NCI-H69 (cell line): ENCODE results near the gene MEAF6.
A peak's percentile ranks its signal among the peaks of the same experiment; 100 is the strongest.

Source experiments
- DNase-seq: peaks from one replicate; lab custom pipeline; 2025; lab: John Stamatoyannopoulos, UW

The MEAF6 gene

DNA sequence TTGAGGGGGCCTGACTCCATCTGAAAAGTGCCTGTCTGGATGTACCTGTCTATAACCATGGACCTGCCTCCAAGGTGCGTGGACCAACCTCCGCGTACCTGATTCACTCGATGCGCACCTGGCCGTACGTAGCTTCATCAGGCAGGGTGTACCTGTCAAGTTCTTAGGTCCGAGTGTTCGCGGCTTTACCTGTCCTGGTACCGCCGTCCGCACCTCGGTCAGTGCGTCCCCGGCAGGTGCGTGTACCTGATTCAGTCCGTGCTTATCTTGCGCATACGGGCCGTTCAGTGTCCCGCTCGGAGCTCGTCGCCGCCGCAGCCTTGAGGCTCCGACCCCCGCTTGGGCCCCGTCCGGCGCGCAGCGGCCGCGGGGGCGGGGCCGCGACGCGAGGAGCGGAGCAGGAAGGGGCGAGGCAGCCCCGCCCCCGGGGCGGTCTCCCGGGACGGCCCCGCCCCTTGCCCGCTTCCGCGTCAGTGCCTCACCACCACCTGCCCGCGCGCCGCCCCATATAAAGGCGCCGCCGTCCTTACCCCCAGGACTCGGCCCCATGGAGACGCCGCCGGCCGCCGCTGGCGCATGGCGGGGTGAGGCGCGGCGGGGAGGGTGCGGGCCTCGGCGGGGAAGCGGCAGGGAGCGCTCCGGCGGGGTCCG is 40.4 kb downstream of the MEAF6 start, which contains the start of gene ZC3H12A:
TSS of gene ZC3H12A (plus strand) at position 535 of the 651 bp plus-strand sequence. CDS start 917 bp downstream, outside the sequence.
- DNase-seq, result peak; percentile 90

DNA sequence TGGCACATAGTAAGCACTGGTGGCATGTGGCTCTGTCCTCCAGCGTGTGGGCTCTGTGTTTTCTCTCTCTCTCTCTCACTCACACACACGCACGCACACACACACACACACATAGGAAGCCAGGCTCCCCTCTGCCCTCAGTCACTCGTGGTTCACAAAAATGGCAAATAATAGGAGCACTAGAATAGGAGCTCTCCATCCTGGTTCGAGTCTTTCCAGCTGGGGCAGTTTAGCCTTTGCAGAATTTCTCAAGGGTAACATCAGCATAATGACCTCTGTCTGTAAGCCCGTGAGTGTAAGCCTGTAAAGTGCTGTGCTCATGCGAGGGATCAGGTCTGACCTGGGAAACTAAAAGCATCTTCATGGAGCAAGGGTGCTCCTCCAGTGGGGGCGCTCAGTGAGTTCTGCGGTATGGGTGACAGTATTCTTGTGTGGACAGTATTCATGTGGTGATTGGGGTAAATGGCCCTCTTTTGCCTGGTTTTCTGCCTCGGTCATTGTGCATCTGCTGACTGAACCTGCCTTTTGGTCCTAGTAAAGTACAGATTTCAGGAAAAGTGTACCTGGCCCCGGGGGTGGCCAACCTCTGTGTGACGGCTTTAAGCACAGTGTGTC is 41.0 kb downstream of the MEAF6 start:
- DNase-seq, result peak; percentile 31

DNA sequence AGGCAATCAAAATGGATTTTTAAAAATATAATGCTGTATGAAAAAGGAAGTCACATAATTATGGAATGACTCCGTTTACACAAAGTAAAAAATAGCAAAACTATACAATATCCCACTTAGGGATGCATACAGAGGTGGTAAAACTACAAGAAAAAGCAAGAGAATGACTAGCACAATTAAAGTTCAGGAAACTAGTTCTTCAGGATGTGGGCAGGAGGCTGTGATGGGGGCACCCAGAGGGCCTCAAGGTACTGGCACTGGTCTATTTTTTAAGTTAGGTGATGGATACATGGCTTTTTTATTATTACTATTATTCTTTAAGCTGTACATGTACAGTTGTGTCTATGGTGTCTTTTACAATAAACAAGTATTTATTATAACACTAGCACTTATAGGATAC is 41.6 kb downstream of the MEAF6 start:
- no peak for DNase-seq

DNA sequence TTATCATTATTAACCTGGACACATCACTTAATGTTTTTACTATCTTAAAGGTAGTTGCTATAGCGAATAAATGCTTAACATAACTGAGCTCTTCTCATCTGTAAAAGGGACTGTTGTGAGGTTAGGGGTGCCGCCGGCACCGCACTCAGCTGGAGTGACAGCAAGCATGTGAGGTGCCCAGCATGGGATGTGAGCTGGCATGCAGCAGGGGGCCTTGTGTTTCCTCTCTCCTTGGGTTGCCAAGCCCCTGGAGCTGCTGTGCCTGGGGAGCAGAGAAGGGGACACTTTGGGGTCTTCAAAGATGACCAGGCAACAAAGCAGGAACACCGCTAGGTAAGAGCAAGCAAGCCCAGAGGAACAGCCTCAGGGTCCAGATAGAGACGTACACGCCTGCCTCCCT is 42.3 kb downstream of the MEAF6 start:
- DNase-seq, result peak; percentile 57

DNA sequence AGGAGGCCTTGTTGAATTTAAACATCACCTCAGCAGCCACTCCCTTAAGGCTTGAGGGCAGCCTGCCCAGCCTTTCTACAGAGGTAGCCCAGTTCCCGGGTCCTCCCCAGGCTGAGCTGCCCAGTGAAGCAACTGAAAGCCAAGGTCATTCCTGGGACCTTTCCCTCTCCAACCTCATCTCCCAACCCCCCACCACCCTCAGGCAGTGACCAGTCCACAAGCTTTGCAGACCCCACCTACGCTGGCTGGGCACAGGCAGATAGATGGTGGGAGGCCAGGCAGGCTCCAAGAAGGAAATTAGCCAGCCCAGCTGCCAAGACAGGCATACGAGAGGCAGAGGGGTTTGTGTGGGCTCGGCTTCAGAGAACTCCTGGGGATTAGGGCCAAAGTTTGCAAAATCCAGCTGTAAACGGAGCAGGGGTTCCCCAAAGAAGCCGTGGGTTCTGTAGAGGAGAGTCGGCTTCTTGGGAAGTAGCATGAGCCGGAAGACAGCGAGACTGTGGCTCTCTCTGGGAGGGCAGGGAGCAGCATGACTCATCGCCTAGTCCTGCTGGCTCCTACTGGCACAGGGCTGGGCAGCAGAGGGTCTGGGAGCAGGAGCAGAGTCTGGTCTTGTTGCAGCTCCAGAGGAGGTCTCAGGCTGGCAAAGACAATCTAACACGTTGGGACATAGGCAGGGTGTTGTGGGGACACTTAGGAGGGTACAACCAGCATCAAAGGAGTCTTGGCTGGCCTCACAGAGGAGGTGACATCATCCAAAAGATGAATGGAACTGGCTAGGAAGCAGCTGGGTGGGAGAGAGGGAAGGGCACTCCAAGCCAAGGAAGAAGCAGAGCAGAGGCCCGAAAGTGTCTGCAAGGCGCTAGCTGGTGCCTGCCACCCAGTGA is 43.0 kb downstream of the MEAF6 start:
- DNase-seq, result peak; percentile 85

DNA sequence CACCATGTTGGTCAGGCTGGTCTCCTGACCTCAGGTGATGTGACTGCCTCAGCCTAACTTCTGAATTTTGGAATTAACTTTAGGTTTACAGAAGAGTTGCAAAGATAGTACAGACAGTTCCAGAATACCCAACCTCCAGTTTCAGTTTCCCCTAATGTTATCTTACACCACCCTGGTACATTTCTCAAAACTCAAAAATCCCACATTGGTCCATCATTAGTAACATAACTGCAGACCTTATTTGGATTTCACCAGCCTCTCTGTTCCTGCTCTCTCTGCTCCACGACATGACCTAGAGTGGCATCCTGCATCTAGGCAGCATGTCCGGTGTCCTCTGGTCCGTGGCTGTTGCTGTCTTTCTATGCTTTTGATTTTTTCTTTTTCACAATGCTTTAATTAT is 45.2 kb downstream of the MEAF6 start:
- DNase-seq, result no peak

DNA sequence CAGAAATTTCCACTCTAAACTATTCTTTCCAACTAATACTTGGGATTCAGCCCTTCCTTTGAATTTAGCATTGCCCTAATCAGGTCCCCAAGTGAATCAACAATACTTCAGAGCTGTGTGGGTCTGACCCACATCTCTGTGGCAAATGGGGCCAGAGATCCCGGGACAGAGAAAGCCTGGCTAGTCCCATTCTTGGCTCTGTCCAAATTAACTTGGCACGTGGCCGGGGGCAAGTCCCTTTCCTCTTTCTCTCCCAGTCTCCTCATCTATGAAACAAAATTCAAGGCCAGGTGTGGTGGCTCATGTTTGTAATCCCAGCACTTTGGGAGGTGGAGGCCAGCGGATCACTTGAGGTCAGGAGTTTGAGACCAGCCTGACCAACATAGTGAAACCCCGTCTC is 46.5 kb downstream of the MEAF6 start:
- no peak for DNase-seq

DNA sequence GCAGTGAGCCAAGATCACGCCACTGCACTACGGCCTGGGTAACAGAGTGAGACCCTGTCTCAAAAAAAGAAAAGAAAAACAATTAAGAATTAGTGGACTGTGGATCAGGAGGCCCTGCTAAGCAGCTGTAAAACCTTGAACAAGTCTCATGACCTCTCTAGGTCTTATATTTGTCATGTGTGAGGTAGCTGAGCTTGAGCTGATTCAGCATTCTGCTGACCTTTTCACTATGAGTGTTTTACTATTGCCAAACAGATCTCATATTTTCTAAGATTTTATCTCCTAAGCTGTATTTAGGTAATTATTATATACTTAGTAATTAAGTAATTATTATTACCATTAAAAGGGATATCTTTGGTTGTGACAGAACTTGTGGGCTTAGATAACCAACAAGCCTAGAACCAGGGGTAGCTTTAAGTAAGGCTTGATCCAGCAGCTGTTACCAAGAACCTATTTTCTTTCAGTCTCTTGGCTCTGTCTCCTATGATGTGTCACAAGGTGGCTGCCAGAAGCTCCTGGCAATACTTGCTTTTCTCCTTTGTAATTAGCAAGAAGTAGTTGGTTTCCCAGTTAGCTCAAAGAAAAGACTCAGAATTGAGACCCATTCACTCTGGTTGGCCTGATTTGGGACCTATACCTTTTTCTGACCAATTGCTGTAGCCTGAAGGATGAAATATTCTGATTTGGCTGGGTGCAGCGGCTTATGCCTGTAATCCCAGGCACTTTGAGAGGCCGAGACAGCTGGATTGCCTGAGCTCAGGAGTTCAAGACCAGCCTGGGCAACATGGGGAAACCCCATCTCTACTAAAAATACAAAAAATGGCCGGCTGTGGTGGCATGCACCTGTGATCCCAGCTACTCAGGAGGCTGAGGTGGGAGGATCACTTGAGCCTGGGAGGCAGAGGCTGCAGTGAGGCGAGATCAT is 48.7 kb downstream of the MEAF6 start:
- DNase-seq, result no peak

DNA sequence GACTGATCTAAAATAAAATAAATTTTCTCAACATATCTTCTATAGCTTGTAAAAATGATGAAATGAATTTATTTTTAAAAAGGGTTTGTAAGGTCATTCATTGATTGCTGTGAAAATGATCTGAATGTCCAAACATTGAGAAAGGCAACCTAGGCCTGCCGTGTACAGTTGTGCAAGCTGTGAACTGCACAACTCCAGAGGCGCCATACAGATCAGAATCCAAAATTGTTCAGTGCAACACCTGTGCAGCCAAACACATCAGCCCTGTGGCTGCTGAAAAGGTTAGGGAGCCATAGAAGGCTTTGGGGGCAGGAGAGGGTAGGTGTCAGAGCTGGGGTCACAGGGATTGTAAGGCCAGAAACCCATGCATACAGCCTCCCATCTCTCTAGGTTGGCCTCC is 50.1 kb downstream of the MEAF6 start:
- DNase-seq, result no peak

DNA sequence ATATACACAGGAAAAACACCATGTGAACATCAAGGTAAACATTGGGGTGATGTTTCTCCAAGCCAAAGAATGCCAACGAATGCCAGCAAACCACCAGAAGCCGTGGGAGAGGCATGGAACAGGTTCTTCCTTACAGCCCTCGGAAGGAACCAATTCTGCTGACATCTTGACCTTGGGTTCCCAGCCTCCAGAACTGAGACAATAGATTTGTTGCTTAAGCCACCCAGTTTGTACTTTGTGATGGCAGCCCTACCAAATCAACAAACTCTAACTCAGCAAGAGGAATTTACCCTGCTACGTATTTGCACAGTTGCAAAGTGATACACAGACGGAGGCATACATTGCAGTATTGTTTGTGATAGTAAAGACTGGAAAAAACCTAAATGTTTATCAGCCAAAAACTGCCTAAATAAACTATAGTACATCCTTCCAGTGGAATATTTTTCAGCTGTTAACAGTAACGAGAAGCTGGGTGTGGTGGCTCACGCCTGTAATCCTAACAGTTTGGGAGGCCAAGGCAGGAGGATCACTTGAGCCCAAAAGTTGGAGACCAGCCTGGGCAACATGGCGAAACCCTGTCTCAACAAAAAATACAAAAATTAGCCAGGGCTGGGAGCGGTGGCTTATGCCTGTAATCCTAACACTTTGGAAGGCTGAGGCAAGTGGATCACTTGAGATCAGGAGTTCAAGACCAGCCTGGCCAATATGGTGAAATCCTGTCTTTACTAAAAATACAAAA is 52.7 kb downstream of the MEAF6 start:
- DNase-seq, result no peak

DNA sequence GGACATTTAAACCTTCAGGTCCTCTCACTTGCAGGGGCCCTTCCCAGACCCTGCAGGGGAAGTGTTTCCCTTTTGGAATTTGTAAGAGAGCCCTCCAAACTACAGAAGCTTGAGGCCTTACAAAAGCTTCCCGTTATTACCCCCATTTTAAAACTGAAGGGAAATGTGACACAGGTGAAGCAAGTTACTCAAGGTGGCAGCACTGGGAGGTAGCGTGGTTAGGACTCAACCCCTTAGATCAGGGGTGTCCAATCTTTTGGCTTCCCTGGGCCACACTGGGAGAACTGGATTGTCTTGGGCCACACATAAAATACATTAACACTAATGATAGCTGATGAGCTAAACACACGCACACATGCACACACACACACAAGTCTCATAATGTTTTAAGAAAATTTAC is 56.0 kb downstream of the MEAF6 start:
- DNase-seq, result no peak

DNA sequence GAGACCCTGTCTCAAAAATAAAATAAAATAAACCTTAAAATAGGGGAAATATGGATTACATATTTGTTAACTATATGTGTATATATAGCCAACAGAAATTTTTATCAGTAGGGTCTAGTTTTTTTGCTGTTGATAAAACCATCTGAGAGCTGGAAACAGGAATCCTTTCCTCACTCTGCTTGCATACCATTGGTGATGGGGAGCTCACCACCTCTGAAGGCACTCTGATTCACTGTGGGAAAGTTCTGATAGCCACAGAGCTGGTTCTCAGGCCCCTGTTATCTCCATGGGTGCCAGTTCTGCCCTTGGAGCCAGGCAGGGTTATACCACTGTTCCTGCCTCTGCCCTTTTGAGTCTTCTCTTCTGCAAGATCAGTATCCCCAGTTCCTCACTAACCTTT is 58.0 kb downstream of the MEAF6 start:
- DNase-seq, result no peak

DNA sequence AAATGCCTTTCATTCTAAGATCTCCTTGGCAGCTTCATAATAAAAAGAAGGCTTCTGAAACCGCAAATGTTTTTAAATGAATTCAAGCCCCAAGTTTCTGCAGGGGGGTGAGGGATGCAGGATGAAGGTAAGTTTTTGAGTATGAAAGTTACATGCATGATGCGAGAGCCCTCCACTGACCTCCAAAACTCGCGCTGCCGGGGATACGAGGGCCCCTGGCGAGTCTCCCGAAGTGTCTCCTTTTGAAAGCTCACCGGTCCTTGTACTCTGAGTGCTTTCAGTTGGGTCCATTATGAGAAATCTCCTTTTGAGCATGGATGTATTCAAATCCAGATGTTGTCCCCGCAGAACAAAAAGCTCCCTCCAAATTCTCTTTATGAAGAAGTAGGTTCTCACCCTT is 59.0 kb downstream of the MEAF6 start:
- no peak for DNase-seq

DNA sequence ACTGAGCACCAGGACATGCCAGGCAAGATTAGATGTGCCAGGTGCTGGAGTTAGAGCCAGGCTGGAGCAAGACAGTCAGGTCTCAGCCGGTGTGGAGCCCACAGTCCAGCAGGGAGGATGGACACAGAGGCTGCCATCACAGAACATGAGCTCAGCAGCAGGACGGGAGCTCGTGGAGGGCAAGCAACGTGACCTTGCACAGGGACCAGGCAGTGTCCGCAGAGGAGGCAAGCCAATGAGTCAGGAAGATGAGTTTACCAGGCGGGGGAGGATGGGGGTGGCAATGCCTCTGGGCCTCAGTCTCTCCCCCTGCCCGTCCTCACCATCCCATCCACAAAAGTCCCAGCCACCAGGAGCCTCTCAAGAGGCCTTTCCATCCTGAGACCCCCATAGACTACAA is 60.9 kb downstream of the MEAF6 start:
- DNase-seq, result no peak

DNA sequence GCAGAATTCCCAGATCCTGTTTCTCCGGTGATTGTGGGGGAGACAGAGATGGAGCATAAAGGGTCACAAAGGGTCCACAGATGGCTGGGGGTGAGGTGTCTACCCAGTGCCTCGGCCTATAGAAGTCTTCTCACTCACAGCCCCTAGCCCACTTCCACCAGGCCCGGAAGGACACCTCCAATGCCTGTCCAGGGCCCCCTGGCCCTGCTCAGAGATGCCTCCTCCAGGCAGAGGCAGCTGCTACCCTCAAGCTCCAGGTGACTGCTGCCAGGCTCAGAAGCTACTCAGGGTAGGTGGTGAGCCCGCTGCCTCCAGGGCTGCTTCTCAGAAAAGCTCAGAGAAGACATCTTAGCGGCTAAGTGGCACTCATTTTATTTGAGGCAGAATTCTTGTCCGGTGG is 62.1 kb downstream of the MEAF6 start:
- no peak for DNase-seq

DNA sequence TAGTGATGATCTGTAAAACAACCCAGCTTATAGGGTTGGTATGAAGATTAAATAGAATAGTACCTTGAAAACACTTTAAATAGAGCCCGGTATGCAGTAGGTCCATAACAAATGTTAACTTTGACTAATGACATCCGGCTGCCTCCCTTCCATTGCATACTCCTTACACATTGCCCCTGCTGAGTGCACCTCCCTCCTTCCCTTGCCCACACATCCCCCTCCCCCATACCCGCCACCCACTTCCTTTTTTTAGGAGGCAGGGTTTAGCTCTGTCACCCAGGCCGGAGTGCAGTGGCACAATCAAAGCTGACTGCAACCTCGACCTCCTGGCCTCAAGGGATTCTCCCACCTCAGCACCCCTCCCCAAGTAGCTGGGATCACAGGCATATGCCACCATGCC is 64.6 kb downstream of the MEAF6 start:
- peak; percentile 11 for DNase-seq

DNA sequence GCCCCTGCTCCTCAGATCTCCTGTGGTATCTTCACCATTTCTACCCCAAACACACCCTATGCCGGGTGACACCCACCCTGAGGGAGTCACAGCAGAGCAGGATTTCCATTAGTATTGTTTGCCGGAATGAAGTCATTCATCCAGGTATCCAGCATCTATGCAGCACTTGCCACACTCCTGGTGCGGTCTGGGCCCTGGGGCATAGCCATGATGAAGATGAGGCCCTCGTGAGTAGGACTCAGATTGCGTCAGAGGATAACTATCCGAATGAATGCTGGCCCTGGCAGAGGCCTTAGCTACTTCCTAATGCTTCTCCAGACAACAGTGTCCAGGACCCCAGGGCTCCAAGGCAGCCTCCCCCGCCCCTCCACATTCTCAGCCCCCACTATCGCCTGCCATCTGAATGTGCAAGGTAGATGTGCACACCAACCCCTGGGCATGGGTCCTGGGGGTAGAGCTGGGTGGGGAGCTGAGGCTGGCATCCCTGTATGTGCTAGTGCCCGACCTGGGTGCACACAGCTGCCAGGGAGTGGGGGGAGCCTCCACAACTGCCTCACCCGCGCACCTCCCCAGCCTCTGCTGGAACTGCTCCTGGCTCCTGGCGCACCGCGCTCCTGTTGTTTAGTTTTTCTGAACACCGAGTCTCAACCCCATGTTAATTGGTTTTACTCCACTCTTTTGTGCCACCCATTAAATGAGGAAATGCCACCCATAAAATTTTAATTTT is 65.7 kb downstream of the MEAF6 start:
- DNase-seq, result peak; percentile 50

DNA sequence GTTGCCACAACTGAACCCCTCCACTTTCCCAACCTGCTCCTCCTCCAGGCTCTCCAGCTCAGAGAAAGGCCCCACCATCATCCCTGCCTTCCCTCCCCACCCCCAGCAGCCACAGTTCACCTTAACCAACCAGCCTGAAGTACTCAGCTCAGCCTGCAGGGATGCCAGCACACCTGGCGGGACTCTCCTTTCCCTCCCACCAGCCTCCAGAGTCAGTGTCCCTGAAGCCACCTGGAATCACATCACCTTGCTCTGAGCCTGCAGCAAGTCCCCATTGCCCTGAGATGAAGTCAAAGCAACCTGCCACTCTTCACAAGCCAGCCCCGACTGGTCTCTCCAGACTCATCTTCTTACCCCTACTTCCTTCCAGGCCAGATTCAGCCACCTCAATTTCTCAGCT is 66.4 kb downstream of the MEAF6 start:
- DNase-seq, result peak; percentile 13

DNA sequence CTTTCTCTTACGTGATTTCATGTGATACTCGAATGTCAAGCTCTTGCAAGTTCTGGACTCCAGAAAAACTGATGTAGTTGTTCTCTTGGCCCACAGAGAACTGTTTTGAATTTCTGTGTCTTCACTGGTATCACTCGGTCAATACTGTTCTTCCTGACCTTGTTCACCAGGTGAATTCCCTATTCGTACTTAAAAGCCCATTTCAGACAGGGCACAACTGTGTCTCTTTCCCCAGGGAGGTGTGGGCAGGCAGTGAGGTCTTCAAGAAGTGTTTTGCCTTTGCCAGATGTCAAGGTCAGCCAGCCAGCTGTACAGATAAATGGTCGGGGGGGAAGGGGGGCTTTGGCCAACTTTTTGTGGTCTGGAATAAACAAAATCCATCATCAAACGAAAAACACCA is 67.7 kb downstream of the MEAF6 start:
- no peak for DNase-seq

DNA sequence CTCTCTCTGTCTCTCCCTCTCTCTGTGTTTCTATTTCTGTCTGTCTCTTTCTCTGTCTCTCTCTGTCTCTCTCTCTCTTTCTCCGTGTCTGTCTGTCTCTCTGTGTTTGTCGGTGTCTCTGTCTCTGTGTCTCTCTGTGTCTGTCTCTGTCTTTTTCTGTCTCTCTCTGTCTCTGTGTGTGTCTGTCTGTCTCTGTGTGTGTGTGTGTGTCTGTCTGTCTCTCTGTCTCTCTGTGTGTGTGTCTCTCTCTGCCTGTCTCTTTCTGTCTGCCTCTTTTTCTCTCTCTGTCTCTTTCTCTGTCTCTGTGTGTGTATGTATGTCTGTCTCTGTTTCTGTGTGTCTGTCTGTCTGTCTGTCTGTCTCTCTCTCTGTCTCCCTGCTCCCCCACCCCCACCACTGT is 71.9 kb downstream of the MEAF6 start:
- DNase-seq, result no peak
